ENCODE results near the gene AGK. TPM values are rescaled to one million over a fixed set of nuclear protein-coding genes. Genes with fewer than 3 reads are reported as not detected.
"Not testable (repeated sequence)": the region's sequence is repeated elsewhere in the genome, so short reads cannot be mapped to it uniquely, and the experiment has no call there.

AGK gene
- total and polyA plus RNA-seq, 4 donors, result 13.7 to 39.1 (median 20.9) TPM

DNA sequence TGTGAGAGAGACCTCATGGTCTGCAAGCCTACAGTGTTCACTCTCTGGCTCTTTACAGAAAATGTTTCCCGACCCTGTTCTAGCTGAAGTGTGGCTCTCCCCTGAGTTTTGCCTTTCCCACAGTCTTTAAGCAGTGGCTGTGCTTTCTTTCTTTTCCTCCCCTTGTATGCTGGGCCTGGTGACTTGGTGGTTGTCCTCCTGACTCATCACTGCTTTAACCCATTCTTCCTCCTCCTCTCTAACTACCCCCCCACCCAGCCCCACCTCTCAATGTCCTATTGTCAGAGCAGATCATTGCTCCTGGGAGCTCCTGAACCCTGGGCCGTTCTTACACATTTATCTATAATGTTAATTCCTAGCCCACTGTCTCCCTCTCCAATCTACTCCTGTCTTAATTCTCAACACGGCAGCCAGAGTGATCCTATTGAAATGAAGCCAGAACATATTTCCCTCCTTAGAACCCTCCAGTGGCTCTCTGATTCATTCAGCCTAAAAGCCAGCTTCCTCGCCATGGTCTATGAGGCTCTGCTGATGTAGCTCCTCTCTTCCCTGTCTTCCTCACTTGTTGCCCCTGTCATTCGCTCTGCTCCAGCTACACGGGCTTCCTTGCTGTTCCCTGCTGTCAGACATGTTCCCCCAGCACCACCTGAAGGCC lies 95.7 kb downstream of the AGK start:
- ATAC-seq (ENCODE audit: insufficient read depth, low FRiP score) (no peak), DNase-seq (no peak)
- Histone ChIP-seq H3K9ac (ENCODE audit: insufficient read depth in 1 of 2, low read length in 2 of 2) (no peak overlapping the region), H3K4me3 (no peak overlapping the region), H3K36me3 (ENCODE audit: control insufficient read depth in 4 of 4, insufficient read depth in 4 of 4, low read length in 4 of 4) (peaks cover 2 to 8% (median 6%) of the 10 kb centered on the region in 4 donors), H3K27ac (ENCODE audit: low read depth in 1 of 2, low read length in 1 of 2) (no peak overlapping the region), H3K27me3 (ENCODE audit: control insufficient read depth in 3 of 3, insufficient read depth in 3 of 3, low read length in 2 of 3) (no peaks in the 10 kb centered on the region), H3K4me1 (ENCODE audit: control insufficient read depth in 5 of 5, insufficient read depth in 5 of 5, low read length in 5 of 5) (peaks cover 0 to 4% (median 0%) of the 10 kb centered on the region in 5 donors), H3K9me3 (ENCODE audit: control insufficient read depth in 4 of 4, insufficient read depth in 3 of 4, low read length in 3 of 4) (no peaks in the 10 kb centered on the region)
- WGBS, 2 donors, result 91 to 92% methylated on average over 6 of the region's 6 CpGs
- TF ChIP-seq, protein P1, sequence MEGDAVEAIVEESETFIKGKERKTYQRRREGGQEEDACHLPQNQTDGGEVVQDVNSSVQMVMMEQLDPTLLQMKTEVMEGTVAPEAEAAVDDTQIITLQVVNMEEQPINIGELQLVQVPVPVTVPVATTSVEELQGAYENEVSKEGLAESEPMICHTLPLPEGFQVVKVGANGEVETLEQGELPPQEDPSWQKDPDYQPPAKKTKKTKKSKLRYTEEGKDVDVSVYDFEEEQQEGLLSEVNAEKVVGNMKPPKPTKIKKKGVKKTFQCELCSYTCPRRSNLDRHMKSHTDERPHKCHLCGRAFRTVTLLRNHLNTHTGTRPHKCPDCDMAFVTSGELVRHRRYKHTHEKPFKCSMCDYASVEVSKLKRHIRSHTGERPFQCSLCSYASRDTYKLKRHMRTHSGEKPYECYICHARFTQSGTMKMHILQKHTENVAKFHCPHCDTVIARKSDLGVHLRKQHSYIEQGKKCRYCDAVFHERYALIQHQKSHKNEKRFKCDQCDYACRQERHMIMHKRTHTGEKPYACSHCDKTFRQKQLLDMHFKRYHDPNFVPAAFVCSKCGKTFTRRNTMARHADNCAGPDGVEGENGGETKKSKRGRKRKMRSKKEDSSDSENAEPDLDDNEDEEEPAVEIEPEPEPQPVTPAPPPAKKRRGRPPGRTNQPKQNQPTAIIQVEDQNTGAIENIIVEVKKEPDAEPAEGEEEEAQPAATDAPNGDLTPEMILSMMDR (IDR thresholded peaks at IDR 0.05; ENCODE audit: control extremely low read depth, extremely low read depth), result no peak

- not testable (repeated sequence) for H3K27ac ChIP-seq (ENCODE audit: low read depth in 1 of 2, low read length in 1 of 2); H3K27me3 ChIP-seq (ENCODE audit: control insufficient read depth in 3 of 3, insufficient read depth in 3 of 3, low read length in 2 of 3); H3K36me3 ChIP-seq (ENCODE audit: control insufficient read depth in 4 of 4, insufficient read depth in 4 of 4, low read length in 4 of 4); H3K9me3 ChIP-seq (ENCODE audit: control insufficient read depth in 4 of 4, insufficient read depth in 3 of 4, low read length in 3 of 4); H3K9ac ChIP-seq (ENCODE audit: insufficient read depth in 1 of 2, low read length in 2 of 2); ATAC-seq (ENCODE audit: insufficient read depth, low FRiP score); H3K4me1 ChIP-seq (ENCODE audit: control insufficient read depth in 5 of 5, insufficient read depth in 5 of 5, low read length in 5 of 5); DNase-seq; H3K4me3 ChIP-seq
- WGBS, 2 donors, result 98% methylated on average over 21 of the region's 21 CpGs
These were observed 96.5 kb downstream of the AGK start for GRCh38 chr7:141647701-141648100.

DNA sequence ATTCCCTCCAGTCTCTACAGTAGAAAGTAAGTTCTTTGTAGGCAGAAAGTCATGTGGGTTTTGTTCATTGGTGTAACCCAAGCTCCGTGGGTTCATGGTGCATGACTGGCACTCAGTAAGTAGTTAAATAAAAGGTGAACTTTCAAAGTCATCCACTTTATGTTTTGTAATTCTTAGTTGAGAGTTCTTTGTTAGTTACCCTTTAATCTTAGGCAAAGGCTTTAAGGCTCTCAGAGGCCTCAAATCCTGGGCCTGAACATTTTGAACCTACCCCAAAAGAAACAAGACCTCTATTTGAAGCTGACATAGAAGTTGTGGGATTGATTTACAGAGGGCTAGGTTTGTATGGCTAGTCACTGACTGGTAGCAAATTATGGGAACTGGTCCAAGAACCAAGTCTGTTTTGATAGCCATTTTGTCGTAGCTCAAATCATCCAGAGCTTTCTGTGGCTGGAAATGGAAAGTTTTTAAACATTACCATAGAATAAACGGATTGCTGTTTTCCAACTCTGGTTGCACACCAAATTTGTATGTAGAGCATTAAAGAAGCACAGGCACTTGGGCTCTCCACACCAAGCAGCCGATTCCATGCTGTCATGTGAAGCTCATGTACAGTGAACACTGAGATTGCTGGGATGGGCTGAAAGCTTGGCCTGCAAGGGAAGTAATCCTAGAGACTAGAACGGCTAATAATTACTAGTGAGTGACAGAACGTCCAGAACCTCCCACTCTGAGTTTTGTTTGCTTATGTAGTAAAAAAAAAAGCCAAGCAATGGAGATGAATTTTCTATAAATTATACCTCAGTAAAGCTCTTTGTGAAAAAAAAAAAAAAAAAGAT lies 97.3 kb downstream of the AGK start:
- TF ChIP-seq, protein P1 (IDR thresholded peaks at IDR 0.05; ENCODE audit: control extremely low read depth, extremely low read depth), result no peak
- Histone ChIP-seq H3K27ac (ENCODE audit: low read depth in 1 of 2, low read length in 1 of 2) (no peak overlapping the region), H3K9ac (ENCODE audit: insufficient read depth in 1 of 2, low read length in 2 of 2) (no peak overlapping the region), H3K27me3 (ENCODE audit: control insufficient read depth in 3 of 3, insufficient read depth in 3 of 3, low read length in 2 of 3) (no peaks in the 10 kb centered on the region), H3K4me1 (ENCODE audit: control insufficient read depth in 5 of 5, insufficient read depth in 5 of 5, low read length in 5 of 5) (peaks cover 0 to 4% (median 0%) of the 10 kb centered on the region in 5 donors), H3K36me3 (ENCODE audit: control insufficient read depth in 4 of 4, insufficient read depth in 4 of 4, low read length in 4 of 4) (peaks cover 2 to 11% (median 4%) of the 10 kb centered on the region in 4 donors), H3K4me3 (no peak overlapping the region), H3K9me3 (ENCODE audit: control insufficient read depth in 4 of 4, insufficient read depth in 3 of 4, low read length in 3 of 4) (no peaks in the 10 kb centered on the region)
- ATAC-seq (ENCODE audit: insufficient read depth, low FRiP score) (no peak), DNase-seq (no peak)
- WGBS, 2 donors, result 69 to 83% methylated on average over 6 of the region's 6 CpGs

DNA sequence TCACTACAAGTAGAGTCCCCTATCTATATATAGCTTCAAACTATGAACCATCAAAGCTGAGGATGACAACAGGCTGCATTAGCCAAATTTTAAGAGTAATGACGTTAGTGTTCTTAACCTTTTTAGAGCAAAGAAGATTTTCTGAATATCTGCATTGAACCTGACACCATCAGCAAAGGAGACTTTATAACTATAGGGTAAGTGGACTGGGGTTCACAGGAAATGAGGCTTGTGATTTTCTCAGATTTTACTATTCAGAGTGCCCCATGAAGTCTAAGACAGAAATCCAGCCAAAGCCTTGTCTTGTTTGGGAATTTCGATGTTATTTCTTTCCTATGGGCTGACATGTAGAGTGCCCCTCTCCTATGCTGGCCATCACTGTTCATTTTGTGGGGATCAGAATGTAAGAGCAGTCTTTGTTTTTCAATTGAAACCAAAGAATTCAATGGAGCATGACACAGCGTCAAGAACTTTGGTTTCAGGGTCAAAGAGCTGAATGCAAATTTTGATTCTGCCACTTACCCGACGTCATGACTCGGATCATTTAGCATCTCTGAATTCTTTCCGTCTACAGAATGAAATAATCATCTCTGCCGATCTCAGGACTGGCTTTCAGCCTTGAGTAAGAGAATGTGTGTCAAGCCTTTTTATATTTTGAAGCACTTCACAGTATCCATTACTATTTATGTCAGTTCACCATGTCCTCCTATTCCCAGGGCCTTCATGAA lies 98.1 kb downstream of the AGK start:
- ATAC-seq (ENCODE audit: insufficient read depth, low FRiP score) (no peak), DNase-seq (no peak)
- no peaks in the 10 kb centered on the region for H3K9me3 ChIP-seq (ENCODE audit: control insufficient read depth in 4 of 4, insufficient read depth in 3 of 4, low read length in 3 of 4)
- H3K4me3 ChIP-seq, result no peak overlapping the region
- 90 to 91% methylated on average over 8 of the region's 8 CpGs for WGBS, 2 donors
- H3K27me3 ChIP-seq (ENCODE audit: control insufficient read depth in 3 of 3, insufficient read depth in 3 of 3, low read length in 2 of 3), result no peaks in the 10 kb centered on the region
- no peak overlapping the region for H3K9ac ChIP-seq (ENCODE audit: insufficient read depth in 1 of 2, low read length in 2 of 2)
- peaks cover 2 to 11% (median 4%) of the 10 kb centered on the region in 4 donors for H3K36me3 ChIP-seq (ENCODE audit: control insufficient read depth in 4 of 4, insufficient read depth in 4 of 4, low read length in 4 of 4)
- TF ChIP-seq, protein P1 (IDR thresholded peaks at IDR 0.05; ENCODE audit: control extremely low read depth, extremely low read depth), result no peak
- peaks cover 0 to 4% (median 0%) of the 10 kb centered on the region in 5 donors for H3K4me1 ChIP-seq (ENCODE audit: control insufficient read depth in 5 of 5, insufficient read depth in 5 of 5, low read length in 5 of 5)
- H3K27ac ChIP-seq (ENCODE audit: low read depth in 1 of 2, low read length in 1 of 2), result no peak overlapping the region

Measured in lung (tissue), 12 donors.